ENCODE data around the gene CMBL.
A peak's percentile ranks its signal among the peaks of the same experiment; 100 is the strongest.
"Not testable (repeated sequence)": the region's sequence is repeated elsewhere in the genome, so short reads cannot be mapped to it uniquely, and the experiment has no call there.

The CMBL gene

DNA sequence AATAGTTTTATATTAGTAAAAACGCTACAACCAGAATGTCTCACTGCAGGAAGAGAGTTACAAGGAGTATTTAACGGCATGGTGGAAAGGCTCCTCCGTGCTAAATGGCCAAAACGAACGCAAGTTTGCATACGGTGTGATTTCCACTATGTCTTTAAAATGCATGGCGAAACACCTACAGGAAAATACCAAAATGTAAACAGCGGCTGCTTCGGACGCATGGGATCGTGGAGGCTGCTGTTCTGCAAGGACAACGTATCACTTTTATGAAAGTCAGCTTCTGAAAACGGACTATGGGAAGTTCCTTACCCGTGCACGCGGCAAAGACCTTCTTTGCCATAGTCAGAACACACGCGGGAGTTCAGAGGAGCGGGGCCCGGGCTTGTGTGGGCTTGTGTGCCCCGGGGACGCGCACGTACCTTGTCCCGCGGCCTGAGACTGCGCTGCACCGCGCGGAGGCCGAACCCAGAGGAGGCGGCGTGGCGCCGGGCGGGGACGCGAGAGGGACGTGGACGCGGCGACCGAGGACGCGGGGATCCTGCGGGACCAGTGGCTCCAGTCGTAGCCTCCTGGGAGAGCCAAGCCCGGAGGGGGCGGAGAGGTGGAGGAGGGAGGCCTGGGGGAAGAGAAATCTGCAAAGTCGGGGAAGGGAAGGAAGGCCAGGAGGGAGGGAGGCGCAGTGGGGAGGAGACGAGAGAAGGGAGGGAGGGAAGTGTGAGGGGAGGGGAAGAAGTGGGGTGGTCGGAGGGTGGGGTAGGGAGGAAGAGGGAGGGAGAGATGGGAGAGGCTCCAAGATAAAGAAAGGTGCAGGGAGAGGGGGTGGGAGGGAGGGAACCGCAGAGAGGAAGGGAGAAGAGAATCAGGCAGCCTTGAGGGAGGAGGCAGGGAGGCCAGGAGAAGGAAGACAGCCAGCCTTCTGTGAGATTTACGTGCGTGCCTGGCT, at the start of gene CMBL:
Gene CMBL, minus strand, starts transcription at position 697 of the 943 bp plus-strand sequence. CDS start 17,140 bp downstream, outside the sequence.
- no peak for DNase-seq

DNA sequence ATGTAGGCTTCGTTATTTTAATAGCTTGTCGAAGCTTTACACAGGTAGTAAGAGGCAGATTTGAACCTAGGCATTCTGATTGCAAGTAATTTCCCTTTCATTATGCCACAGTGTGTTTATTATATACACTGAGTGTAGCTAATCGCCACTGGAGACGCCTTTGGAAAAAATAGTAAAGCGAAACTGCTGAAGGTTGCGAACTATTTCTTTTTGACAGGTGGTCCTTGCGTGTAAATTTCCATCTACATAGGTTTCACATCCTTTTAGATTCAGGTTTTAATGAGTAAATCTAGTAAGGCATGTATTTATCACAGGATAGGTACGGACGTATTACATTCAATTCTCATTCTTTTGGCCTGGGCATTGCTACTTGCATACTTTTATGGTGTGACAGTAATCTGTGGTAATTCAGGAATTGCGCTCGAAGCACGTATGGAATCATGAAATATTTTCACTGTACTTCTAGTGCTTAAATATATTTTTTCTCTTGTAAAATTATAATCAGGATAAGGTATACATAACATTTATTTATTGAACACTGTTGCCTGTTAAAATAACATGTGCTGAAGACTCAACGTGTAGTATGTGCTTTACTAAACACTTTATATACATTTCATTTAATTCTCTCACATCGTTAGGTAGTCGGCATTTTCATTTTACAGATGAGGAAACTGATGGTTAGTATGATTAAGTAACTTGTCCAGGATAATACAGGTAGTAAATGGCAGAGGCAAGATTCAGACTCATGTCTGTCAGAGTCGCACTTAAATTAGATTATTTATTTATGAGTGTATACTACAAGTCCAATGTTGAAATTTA, 47.6 kb upstream of the CMBL start:
- peak; percentile 57 for DNase-seq

GRCh38 chr5:10354048-10354872, 46.6 kb upstream of the CMBL start:
- peak; percentile 58 for DNase-seq

DNA sequence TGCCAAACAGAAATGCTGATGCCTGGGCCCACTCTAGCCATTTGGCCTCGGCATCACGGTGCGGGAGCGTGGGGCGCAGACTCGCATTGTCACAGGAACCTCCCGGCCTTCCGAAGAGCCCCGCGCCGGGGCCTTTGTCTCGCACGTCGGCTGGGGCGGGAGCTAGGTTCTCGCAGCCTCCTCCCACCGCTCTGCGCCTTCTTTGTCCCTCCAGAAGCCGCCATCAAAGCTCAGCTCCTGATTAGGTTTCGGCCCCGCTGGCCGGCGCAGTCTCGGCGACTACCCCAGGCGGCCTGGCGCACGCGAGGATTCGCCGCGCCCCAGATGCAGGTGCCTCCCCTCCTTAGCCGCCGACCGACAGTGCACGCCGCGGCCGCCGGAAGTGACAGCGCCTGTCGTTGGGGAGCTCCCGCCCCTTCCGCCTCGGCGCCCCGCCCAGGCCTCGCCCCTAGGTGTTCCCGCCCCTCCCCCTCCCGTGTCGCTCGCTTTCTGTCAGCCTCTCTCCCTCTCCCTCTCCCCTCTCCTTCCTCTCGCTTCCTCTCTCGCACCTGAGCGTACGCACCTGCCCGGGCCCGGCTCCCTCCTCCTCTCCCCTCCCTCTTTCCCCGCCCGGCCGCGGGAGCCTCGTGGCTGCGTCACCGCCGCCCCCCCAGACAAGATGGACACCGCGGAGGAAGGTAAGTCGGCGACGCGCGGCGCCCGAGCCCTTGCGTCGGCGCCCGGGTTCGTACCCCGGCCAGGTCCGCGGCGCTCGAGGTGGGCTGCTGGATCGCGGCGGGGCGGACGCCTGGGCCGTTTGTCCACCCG, 45.7 kb upstream of the CMBL start, which contains the start of gene MARCHF6:
Gene MARCHF6, plus strand, starts transcription at position 455 of the 807 bp plus-strand sequence. Its CDS starts 204 bp downstream, at position 659.
- peak; percentile 95 for DNase-seq

GRCh38 chr5:10352430-10353240, 44.9 kb upstream of the CMBL start:
- no peak for DNase-seq

DNA sequence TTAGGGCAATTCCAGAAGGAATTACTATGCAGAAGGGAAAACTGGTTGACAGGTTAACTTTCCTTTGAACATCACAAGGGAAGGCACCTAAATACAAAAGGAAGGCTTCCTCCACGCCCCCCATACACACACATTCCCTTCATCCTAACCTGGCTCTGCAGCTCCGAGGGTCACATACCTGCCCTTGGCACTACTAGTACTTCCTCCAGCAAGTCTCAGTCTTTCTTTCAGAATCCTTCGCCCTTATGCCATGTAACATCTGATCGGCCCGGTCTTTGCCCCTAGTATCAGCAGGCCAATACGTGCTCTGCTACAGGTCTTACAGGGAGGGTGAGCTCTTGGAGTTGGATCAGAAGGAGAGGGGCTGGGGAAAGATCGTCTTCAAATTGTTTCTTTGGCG, 44.2 kb upstream of the CMBL start:
- no peak for DNase-seq

DNA sequence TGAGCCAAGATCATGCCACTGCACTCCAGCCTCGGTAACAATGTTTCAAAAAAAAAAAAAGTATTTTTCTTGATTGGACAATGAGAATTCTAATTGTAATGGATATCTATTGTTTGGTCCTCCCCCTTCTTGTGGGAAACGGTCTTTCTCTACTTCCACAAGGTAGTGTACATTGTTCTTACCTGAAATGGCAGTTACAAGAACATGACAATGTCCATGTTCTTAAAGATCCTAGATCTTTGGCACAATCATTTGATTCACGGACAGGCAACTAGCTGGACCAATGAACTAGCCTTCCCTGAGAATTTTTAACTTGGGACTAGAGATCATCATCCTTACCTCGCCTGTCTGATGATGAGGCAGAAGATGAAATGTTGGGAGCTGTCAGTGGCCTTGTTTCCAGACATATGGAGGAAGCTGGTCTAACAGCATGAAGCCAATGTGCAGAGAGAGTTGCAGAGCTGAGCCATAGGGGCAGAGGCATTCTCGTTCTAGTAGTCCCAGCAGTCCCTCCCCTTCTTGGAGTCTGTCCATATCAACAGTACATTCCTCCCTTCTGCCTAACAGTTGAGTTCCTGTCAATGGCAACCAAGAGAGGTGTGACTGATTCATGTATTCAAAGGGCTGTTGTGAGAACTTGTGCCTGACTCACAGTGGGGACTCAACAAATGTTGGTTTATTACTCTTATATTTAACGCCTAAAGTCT, 43.6 kb upstream of the CMBL start:
- no peak for DNase-seq

DNA sequence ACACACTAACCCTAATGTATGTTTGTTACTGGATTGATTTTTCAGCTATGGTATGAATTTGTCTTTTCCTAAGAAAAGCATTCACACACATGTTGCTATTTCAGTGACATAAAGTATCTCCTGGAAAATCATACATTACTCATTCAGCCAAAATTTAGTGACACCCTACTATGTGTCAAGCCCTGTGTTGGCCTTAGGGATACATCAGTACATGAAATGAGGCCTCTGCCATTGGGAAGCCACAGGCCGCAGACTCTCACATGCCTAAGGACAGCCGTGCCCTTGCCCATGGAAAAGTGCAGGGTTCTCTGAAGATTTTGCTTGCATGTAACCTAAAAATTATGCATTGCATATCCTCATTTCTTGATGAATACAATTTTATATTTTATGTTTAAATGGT, 40.6 kb upstream of the CMBL start:
- no peak for DNase-seq

- not testable (repeated sequence) for DNase-seq
These were observed 36.9 kb upstream of the CMBL start for GRCh38 chr5:10344461-10345106.

GRCh38 chr5:10343486-10343885, 35.8 kb upstream of the CMBL start:
- DNase-seq = no peak

DNA sequence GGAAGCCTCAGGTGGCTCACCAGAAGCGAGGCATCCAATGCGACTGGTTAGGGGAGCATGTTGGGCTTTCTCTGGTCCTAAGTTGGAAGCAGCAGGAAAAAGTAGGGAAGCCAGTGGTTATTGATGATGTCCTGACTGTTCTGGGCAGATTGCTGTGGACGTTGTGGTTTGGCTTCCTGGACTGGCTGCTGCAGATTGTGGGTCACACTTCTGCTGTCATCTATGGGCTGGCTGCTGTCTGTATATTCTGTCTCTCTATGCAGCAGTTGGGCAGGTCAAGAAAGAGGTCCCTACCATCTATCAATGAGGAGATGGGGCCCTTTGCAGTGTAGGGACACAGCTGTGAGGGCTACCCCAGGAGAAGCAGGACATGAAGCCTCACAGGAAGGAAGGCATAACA, 32.3 kb upstream of the CMBL start:
- no peak for DNase-seq

GRCh38 chr5:10339058-10339811, 31.5 kb upstream of the CMBL start:
- DNase-seq = no peak

- no peak for DNase-seq
These were observed 31.0 kb upstream of the CMBL start for GRCh38 chr5:10338686-10339057.

GRCh38 chr5:10337986-10338385, 30.3 kb upstream of the CMBL start:
- DNase-seq = no peak

DNA sequence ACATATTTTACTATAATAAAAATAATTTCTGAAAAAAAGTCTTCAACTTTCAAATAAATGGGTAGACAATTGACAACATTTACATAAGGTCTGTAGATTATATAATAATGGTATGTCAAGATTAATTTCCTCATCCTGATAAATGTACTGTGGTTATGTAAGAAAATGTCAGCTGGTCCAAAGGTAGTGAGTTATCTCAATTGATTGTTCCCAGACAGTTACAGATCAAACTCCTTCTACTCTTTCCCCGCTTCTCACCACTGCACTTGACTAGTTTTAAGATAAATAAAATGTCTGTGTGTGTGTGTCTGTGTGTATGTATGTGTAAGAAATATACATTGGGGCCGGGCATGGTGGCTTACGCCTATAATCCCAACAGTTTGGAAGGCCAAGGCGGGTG, 29.4 kb upstream of the CMBL start:
- DNase-seq = no peak

- no peak for DNase-seq
These were observed 28.2 kb upstream of the CMBL start for GRCh38 chr5:10335711-10336470.

DNA sequence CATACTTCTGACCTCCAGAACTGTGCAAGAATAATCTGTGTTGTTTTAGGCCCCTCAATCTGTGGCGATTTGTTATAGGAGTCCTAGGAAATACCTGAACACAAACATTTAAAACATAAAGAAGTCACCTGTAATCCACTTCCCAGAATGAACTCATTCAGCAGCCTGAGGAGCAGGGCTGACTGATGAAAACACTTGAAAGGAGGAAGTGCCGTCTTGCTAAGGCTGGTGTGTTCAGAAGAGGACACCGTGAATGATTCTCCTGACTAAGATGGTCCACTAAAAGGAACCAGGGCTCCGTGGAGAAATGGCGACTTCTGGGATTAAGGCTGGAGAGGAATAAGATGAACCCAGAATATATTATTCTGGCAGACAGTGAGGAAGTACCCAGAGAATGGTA, 27.1 kb upstream of the CMBL start:
- no peak for DNase-seq

Data from CD4-positive, alpha-beta T cell treated with Interleukin-21 for 1 hour (primary cell).